ENCODE measurements around the gene PFKL.

- no peak for TF ChIP-seq POLR2A (IDR thresholded peaks at IDR 0.05; ENCODE audit: extremely low read depth, insufficient read length)
- no peak for TF ChIP-seq CTCF (IDR thresholded peaks at IDR 0.05; ENCODE audit: low read depth, low read length)
- no peak for TF ChIP-seq MYC (IDR thresholded peaks at IDR 0.05; ENCODE audit: low read depth, low read length)
- no peak for TF ChIP-seq MAX (IDR thresholded peaks at IDR 0.05; ENCODE audit: low read depth, low read length)
Observed at GRCh38 chr21:44365967-44366585, 66.2 kb downstream of the PFKL start.

Data from NB4 (cell line).